Panc1 (cell line): ENCODE data around the gene DCDC2B.

Experiments
- CTCF ChIP-seq: fragments of 450-650 bp; IDR thresholded peaks from 2 replicates; pipeline ENCODE4 v1.5.1; 2017; ENCODE audit warnings: mild to moderate bottlenecking
- POLR2AphosphoS5 ChIP-seq: IDR thresholded peaks from 2 replicates; pipeline ENCODE4 v1.6.1; 2012; ENCODE audit warnings: mild to moderate bottlenecking, low read depth, low read length, moderate library complexity
- TCF7L2 ChIP-seq: IDR thresholded peaks from 2 replicates; pipeline ENCODE4 v1.6.1; 2011; ENCODE audit warnings: mild to moderate bottlenecking, low read depth, low read length, inconsistent platforms

GRCh38 chr1:32186491-32186890 lies 22.4 kb upstream of the DCDC2B start:
- TF ChIP-seq TCF7L2 (no peak), CTCF (no peak), POLR2AphosphoS5 (no peak)
